GM19238 (cell line): ENCODE results near the gene AGAP9.
"Not testable (repeated sequence)": the region's sequence is repeated elsewhere in the genome, so short reads cannot be mapped to it uniquely, and the experiment has no call there.

Experiments used
- DNase-seq: peaks from one replicate; pipeline ENCODE4 v3.0.0; 2011; ENCODE audit warnings: low spot score; ENCODE audit not compliant: insufficient read length

AGAP9 gene

DNA sequence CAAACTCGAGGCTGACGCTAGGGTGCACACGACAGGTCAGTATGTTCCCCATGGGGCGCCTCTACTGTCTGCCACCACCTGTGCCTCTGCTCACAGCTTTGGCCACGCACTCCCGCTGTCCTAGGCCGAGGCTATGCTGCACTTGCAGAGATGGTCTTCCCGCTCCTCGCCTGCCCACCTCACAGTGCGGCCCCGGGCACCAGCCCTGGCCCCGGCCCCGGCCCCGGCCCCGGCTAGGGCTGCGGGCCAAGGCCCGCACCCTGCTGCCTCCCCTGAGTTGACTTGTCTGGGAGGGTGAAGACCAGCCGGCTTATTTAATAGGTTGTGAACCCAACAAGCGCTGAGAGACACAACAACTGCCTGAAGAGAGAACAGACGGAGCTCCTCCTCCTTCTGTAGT, at the start of gene AGAP9:
Gene AGAP9 (minus strand): TSS at position 164 of the 400 bp plus-strand sequence. CDS start 112 bp downstream, at position 52.
- DNase-seq = not testable (repeated sequence)

DNA sequence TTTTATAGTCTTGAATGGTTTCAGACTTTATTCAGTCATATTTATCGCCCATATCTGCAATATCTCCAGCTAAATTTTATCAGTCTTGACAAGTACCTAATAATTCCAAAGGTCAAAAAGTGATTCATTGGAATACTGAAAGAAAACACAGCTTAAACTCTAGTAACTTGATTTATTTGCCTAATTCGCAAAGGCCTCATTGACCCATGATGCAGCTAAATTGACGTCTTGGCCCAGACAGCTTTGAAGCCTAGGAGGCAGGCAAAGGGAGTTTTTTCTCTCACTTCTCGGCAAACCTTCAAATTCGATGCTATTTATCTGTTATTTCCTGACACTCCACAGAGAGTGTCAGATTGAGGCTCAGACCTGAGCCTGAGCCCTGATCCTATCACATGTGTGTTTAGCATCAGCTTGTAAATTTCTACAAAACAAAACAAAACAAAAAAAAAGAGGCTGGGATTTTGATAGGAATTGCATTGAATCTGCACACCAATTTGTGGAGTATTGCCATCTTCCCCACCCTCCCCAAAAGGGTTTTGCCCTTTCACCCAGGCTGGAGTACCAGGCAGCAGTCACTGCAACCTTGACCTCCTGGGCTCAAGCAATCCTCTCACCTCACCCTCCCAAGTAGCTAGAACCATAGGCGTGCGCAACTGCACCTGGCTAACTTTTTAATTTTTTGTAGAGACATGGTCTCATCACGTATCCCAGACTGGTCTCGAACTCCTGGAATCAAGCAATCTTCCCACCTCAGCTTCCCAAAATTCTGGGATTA, 47.9 kb upstream of the AGAP9 start:
- not testable (repeated sequence) for DNase-seq

DNA sequence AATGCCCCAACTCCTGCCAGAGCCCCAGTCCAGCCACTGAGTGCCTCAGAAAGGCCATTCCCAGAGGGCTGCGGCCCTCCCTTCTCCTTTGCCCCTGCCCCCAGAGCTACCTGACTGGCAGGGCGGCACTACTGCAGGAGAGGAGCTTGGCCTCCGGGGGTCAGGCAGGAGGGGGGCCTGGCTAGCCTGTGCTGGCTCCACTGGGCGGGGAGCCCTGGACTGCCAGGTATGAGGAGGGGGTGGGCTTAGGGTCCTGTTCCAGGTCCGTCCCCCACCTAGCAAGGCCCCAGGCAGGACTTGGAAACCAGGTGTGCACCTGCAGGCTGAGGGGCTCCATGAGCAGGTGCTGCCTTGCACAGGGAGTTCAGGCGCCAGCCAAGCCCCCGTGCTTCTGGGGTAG, 43.3 kb upstream of the AGAP9 start:
- not testable (repeated sequence) for DNase-seq

DNA sequence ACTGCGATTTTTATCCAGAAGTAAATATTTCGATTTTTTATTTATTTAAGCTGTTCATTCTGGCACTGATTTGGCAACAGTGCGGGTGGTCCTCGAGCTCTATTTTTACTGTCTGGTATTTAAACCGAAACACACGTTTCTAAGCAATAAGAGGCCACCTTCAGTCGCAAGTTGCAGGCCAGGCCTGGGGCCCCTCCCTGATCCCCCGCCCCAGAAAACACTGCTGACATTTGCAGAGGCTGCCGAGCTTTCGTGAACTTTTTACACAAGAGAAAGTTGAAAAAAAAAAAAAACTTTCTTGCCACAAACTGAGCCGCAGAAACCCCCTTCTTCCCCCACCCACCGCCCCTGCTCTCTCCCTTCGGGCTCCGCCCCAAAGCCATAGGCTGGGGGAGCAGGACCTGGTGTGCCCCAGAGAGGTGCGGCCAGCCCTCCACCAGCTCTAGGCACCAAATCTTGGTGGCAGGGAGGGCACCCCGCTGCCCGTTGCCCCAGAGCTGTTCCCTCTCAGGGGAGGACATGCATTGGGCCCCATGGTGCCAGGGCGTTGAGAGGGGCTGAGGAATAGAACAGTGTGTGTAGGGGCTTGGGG, 42.8 kb upstream of the AGAP9 start:
- DNase-seq = not testable (repeated sequence)

DNA sequence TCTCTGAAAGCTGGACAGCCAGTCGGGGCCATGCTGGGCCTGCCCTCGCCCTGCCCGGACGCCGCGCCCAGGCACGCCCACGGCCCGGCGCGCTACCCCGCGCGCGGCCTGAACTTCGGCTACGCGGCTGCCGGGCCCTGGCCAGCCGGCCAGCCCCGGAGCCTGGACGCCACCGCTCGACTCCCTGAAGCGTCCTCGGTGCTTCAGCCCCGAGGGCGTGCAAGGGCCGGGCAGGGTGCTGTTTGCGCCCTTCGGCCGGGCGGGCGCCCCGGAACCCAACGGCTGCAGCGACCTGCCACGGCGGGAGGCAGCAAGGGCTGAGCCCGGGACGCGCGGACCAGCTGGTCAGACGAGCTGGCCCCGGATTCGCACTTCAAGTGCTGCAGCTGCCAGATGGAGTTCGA, 42.1 kb upstream of the AGAP9 start:
- DNase-seq = not testable (repeated sequence)

DNA sequence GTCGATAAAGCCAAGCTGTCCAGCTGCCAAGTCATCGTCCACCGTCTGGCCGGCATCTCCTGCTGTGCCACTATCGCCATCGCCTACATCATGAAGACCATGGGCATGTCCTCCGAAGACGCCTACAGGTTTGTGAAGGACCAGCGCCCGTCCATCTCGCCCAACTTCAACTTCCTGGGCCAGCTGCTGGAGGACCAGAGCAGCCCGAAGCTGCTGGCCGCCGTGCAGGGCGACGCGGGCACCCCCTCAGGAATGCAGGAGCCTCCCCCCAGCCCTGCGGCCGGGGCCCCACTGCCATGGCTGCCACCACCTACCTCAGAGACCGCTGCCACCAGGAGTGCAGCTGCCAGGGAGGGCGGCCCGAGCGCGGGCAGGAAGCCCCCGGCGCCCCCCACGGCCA, 41.5 kb upstream of the AGAP9 start:
- DNase-seq = not testable (repeated sequence)

DNA sequence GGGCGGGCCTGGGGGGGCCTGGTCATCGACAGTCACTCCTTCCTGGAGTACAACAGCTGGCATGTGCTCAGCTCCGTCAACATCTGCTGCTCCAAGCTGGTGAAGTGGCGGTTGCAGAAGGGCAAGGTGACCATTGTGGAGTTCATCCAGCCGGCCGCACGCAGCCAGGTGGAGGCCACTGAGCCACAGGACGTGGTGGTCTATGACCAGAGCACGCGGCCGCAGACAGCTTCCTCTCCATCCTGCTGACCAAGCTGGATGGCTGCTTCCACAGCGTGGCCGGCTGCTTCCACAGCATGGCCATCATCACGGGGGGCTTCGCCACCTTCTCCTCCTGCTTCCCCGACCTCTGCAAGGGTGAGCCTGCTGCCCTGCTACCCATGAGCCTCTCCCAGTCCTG, 40.9 kb upstream of the AGAP9 start:
- not testable (repeated sequence) for DNase-seq

DNA sequence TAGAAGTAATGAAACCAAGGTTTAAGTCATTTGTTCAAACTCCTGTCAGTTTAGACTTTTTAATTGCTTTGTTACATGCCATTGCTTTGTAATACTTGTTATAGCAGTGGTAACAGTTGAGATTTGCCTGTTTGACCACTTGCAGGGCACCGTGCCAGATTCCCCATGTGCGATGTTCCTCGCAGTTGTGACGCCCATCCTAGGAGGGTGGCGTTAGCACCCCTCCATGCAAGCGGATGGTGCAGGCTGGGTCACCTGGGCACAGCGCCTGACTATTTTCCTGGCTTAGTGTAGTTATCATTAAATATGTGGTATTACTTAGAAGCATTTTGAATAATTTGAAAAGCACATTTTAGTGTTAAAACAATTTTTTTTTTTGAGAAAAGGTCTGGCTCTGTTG, 37.0 kb upstream of the AGAP9 start:
- not testable (repeated sequence) for DNase-seq

DNA sequence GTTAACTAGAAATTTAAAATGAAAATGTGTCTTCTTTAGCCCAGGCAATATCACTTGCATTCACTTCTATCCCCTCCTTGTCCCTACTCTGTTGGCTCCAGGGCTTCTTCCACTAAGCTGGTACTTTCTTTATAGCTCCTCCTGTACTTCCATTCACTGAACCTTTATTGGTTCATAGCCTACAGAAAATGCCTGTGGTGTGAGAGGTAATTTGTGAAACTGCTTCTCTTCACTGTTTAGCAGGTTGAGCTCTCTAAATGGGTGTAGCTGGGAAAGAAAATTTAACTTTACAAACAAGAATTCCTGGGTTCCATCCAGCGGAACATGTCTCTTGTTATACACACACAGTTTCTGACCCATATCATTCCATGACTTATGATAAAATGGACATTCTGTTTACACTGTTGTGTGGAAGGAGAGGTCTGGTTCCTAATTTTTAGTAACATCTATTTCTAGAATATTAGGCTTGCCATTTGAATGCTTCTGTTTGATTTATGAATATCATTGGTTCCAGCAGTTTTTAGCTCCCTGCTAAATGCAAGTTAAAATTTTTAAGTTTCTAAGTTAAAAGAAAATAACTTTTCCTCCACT, 36.4 kb upstream of the AGAP9 start:
- not testable (repeated sequence) for DNase-seq

DNA sequence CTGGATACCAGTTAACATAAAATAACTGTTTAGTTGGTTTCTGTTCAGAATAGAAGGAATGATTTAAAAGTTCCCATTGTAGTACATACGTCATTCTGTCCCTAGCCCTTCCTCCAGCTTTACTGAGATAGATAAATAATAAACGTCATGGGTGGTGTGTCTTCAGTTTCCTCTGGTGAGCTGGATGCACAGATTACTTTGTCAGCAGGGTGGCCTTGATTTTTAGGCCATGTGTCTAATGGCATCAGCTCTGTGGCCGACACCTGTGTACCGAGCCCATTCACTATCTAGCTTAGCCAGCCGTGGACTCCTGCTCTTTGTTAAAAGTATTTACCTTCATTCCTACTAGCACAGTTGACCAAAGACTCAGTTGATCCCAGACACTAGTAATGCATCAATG, 34.7 kb upstream of the AGAP9 start:
- not testable (repeated sequence) for DNase-seq

DNA sequence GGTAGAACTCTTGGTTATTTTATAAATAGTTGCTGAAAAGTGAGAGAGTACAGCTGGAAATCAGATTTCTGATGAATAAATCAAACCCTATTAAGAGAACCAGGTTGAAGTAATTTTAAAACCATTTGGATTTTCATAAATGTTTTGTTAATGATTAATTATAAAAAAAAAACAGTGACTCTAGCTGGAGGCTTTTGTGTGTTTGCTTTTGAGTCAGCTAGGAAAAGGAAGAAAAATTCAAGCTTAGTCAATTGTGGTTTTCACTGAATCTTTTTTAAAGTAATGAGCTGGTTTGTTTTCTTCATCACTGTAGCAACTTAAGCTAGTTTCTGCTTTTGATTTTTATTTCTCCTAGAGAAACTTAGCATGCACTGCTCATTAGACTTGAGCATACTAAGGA, 34.2 kb upstream of the AGAP9 start:
- not testable (repeated sequence) for DNase-seq

DNA sequence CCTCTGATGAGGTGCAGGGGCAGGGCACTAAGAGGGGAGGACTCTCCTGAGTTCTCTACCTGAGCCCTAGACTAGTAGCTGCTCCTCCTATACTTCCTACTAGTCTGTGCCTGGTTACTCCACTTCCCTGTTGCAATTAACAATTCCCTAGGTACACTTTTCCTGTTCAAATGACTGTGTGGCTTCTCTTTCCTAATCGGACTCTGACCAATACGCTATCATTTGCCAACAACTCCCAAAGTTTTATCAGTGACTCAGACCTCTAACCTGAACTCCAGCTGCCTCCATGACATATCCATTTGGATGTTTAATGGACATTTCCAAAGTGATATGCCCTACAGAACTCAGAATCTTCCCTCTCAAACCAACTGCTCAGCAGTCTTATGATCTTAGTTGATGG, 31.9 kb upstream of the AGAP9 start:
- not testable (repeated sequence) for DNase-seq

DNA sequence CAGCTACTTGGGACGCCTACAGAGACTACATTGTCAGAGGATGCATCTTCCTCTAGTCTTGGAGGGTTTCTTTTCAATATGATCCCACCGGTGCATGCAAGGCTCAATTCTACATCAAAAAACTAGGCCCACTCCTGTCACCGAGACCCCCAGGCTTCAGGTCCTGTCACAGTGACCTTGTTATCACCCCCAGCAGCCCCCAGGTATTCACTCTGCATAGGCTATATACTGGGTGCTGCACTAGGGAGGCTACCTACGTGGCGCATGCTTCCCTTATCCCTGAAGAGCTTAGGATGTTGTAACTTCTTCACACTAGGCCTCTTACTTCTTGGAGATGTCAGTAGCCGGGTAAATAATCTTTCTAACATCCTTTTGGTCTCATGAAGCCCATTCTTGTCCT, 31.1 kb upstream of the AGAP9 start:
- DNase-seq = not testable (repeated sequence)

DNA sequence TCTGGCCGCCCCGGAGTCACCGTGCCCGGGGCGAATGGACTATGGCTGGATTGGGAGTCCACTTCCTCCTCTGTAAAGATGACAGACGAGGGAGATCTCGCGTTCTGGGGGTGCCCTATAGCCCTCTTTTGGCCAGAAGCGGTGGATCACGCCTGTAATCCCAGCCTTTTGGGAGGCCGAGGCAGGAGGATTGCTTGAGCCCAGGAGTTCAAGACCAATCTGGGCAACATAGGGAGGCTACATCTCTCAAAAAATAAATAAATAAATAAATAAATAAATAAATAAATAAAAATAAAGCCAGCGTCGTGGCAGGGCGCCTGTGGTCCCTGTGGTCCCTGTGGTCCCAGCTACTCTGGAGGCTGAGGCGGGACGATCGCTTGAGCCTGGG, 30.4 kb upstream of the AGAP9 start:
- DNase-seq = not testable (repeated sequence)

DNA sequence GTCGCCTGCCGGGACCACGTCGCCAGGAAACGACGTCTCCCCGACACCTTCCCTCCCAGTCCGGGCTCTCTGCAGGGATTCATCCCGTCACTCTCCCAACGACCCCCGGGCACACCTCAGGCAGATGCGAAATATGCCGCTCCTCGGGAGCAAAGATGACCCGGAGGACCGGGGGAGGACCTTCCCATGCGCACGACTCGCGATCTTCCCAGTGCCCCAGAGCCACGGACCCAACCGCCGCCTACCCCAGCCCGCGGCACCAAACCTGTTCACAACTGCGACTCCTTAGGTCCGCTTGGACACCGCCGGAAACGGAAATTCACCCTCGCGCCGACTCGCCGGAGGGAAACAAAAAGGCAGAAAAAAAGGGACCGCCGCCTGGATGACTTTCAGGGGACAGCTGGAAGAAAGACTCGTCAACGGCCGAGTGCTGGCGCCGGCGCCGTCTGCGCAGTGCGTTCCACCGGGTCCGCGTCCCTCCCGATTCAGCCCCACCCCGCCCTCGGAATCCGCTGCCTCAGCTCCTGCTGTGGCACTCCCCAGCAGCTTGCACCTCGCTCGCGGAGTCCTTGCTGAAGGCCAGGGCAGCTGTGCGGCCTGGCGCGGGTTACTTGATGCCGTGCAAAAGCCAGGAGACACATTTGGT, 29.9 kb upstream of the AGAP9 start:
- DNase-seq = peak; percentile 10

DNA sequence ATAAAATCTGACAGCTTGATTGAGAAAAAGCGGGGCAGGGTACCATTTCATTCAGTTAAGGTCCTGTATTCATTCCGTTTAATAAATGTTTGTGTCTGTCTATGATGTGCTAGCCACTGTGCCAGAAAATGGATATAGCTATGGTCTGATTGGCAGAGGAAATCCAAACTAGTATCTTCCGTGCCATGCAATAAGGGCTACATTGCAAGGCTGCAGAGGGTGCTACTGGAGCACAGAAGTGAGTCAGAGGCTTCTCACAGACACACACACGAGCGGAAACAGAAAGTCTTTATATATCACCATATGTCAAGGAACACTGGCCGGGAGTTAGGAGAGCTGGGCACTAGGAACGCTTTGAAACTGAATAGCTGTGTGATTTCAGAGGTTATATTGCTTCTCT, 29.3 kb upstream of the AGAP9 start:
- DNase-seq = not testable (repeated sequence)

DNA sequence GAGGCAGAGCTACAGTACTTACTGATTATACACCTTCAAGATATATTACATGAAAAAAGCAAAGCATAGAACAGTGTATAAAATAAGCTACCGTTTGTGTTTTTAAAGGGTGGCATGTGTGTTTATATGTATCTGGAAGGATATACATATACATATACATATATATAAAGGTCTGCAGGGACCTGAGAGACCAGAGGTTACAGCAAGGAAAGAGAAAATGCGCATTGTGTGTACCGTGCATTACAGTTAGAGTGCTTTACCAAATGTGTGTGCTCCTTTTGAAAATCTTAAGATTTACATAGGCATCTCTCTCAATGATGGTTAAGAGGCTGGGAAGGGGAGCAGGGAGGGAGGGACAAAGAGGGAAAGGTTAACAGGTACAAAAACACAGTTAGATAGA, 23.8 kb upstream of the AGAP9 start:
- DNase-seq = not testable (repeated sequence)

DNA sequence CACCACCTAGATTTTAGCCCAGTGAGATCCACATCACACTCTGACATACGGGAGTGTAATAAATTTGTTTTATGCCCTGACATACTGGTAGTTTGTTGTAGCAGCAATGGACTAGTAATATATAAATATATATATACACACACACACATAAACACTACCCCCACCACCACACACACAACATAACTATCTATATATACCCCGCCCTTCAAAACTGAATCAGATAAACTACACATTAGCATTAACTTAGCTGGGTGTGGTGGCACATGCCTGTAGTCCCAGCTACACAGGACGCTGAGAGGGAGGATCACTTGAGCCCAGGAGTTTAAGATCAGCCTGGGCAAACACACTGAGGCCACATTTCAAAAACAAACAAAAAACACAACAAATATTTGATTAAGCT, 13.0 kb upstream of the AGAP9 start:
- DNase-seq = not testable (repeated sequence)

DNA sequence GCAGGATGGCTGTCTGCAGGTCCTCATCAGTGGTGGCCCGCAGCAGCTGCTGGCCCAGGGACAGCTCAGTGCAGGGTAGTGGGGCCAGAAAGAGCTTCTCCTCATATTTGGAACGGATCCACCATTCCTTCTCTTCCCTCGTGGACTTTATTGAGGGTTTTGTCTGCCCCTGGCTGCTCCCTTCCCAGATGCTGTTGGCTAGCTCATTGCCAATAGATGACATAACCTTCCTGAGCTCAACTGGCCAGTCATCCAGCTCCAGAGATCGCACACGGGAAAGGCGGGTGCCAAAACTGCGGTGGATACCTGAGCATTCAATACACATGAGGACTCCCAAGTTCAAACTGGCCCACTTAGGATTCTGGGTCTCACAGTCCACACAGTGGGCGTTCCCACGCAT, 21.1 kb downstream of the AGAP9 start:
- not testable (repeated sequence) for DNase-seq

DNA sequence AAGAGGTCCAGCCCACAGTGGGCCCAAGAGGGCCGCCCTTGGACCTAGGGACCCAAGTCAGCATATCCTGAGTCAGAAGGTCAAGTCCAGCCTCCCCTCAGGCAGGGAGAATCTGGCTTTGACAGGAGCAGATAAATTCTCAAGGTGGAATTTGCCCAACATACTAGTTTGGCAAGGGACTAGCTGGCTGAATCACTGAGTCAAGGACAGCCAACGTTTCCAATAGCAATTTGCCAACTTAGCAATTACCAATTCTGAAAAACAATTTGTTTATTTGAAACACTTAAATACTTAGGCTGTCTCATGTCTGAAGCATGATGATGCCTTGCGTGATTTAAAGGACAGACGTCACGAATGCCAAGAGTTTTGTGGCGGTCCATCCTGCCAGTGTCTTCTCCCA, 29.2 kb downstream of the AGAP9 start:
- DNase-seq = not testable (repeated sequence)

DNA sequence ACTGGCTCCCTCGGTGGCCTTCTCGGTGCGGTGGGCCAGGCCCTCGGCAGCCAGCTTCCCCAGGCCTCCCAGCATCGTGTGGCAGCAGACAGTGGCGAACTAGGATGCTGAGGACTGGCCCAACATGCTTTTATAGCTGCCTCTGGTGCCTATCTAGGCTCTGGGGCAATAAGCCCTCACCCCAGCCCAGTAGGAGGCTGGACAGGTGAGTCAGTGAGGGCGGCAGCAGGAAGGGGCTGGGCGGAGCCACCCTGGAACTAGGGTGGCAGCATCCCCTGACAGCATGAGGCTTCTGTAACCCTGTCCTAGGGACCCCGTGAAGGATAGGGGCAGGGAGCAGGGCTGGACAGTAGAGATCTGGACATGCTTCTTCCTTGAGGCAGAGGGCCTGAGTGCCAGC, 31.8 kb downstream of the AGAP9 start, which contains the start of gene FAM25G:
Gene FAM25G (minus strand): TSS at position 101 of the 400 bp plus-strand sequence. CDS start 26 bp downstream, at position 75.
- DNase-seq = not testable (repeated sequence)

DNA sequence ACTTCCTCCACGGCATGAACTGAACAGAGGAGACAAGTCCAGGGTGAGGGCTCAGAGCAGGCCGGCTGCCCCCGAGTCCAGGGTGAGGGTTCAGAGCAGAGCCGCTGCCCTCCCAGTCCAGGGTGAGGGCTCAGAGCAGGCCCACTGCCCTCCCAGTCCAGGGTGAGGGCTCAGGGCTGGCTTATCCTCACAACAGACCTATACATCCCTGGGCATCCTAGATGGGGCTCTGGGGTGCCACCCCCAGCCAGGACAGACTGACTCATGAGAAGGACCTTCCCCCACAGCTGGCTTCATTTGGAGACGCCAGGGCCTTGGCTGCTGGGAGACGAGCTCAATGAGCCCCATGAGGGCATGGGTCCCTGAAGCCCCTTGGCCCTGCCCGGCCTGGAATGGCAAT, 33.8 kb downstream of the AGAP9 start:
- not testable (repeated sequence) for DNase-seq
